RWPE2 (cell line): ENCODE data around the gene PODXL.

Source experiments
- ATAC-seq: fragments of 200-7000 bp; cut with Tn5 transposase; 3 replicates; pipeline ENCODE4 v1.9.1; 2021; ENCODE audit warnings: low read depth
- DNase-seq: peaks from one replicate; pipeline ENCODE4 v3.0.0-alpha.2; 2020; ENCODE audit warnings: low spot score
- H3K27ac ChIP-seq: fragments of 450-650 bp; 2 replicates; pipeline ENCODE4 v1.5.1; 2017; ENCODE audit warnings: mild to moderate bottlenecking; ENCODE audit not compliant: poor library complexity, severe bottlenecking
- H3K27me3 ChIP-seq: fragments of 250-450 bp; sonication (Bioruptor Pico); 2 replicates; pipeline ENCODE4 v1.5.1; 2021; ENCODE audit warnings: mild to moderate bottlenecking, moderate library complexity; ENCODE audit not compliant: insufficient read depth, poor library complexity, severe bottlenecking
- H3K36me3 ChIP-seq: fragments of 250-450 bp; sonication (Bioruptor Pico); 2 replicates; pipeline ENCODE4 v1.5.1; 2020; ENCODE audit warnings: low read depth, mild to moderate bottlenecking, moderate library complexity
- H3K4me1 ChIP-seq: fragments of 250-450 bp; sonication (Bioruptor Pico); 2 replicates; pipeline ENCODE4 v1.5.1; 2021; ENCODE audit warnings: mild to moderate bottlenecking, moderate library complexity; ENCODE audit not compliant: insufficient read depth, poor library complexity, severe bottlenecking
- H3K4me3 ChIP-seq: fragments of 250-450 bp; sonication (Bioruptor Pico); 2 replicates; pipeline ENCODE4 v1.5.1; 2021; ENCODE audit warnings: mild to moderate bottlenecking, moderate library complexity; ENCODE audit not compliant: severe bottlenecking
- H3K9me3 ChIP-seq: fragments of 250-450 bp; sonication (Bioruptor Pico); 2 replicates; pipeline ENCODE4 v1.5.1; 2021; ENCODE audit warnings: mild to moderate bottlenecking, moderate library complexity; ENCODE audit not compliant: severe bottlenecking
- TF ChIP-seq, protein P1 (sequence below): fragments of 450-650 bp; IDR thresholded peaks from one replicate; pipeline ENCODE4 v1.5.1; 2017; ENCODE audit warnings: mild to moderate bottlenecking, moderate library complexity; ENCODE audit not compliant: poor library complexity, severe bottlenecking

PODXL gene

DNA sequence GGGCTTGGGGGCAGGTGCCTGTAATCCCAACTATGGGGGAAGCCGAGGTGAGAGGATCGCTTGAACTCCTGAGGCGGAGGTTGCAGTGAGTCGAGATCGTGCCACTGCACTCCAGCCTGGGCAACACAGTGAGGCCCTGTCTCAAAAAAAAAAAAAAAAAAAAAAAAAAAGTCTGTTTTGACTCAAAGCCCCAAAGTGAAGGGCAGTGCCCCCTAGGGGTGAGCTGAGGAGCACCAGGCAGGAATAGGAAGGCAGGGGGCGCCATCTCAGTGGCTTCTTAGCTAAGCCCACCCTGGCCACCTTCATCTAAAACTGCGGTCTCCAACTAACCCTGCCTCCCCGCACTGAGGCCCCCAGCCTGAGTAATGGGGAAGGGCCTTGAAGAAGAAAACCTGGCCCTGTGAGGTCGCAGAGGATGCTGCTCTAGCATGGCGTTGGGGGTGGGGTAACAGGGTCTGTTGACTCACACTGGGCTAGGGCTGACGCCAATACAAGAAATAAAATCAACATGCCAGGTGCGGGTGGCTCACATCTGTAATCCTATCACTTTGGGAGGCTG, 9.8 kb downstream of the PODXL start:
- Histone ChIP-seq H3K27ac (no peak overlapping the region), H3K4me1 (peaks cover 15% of the 10 kb centered on the region), H3K4me3 (no peak overlapping the region), H3K9me3 (no peaks in the 10 kb centered on the region), H3K27me3 (no peaks in the 10 kb centered on the region), H3K36me3 (no peaks in the 10 kb centered on the region)
- ATAC-seq (no peak), DNase-seq (no peak)
- TF ChIP-seq, protein P1, sequence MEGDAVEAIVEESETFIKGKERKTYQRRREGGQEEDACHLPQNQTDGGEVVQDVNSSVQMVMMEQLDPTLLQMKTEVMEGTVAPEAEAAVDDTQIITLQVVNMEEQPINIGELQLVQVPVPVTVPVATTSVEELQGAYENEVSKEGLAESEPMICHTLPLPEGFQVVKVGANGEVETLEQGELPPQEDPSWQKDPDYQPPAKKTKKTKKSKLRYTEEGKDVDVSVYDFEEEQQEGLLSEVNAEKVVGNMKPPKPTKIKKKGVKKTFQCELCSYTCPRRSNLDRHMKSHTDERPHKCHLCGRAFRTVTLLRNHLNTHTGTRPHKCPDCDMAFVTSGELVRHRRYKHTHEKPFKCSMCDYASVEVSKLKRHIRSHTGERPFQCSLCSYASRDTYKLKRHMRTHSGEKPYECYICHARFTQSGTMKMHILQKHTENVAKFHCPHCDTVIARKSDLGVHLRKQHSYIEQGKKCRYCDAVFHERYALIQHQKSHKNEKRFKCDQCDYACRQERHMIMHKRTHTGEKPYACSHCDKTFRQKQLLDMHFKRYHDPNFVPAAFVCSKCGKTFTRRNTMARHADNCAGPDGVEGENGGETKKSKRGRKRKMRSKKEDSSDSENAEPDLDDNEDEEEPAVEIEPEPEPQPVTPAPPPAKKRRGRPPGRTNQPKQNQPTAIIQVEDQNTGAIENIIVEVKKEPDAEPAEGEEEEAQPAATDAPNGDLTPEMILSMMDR, result peak; percentile 40

DNA sequence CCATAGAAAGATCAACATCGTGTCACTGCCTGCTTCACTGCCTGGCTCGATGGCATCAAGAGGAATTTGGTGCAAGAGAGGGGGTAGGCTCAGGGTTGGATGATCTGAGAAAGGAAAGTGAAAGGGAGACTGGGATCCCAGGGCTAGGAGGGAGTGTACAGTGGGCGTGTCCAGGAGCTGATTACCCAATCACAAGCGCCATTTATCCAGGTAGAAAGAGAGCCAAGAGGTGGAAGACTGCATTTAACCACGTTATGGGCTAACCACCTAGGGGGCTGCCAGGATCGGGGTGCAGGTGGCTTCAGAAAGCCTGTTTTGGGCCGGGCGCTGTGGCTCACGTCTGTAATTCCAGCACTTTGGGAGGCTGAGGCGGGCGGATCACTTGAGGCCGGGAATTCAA, 10.3 kb downstream of the PODXL start:
- no peaks in the 10 kb centered on the region for H3K9me3 ChIP-seq
- H3K27ac ChIP-seq, result no peak overlapping the region
- H3K36me3 ChIP-seq, result no peaks in the 10 kb centered on the region
- H3K27me3 ChIP-seq, result no peaks in the 10 kb centered on the region
- no peak for DNase-seq
- H3K4me3 ChIP-seq, result no peak overlapping the region
- peak; percentile 63; the same call in 2 of the 3 replicates for ATAC-seq
- H3K4me1 ChIP-seq, result peaks cover 10% of the 10 kb centered on the region
- TF ChIP-seq, protein P1, result no peak

DNA sequence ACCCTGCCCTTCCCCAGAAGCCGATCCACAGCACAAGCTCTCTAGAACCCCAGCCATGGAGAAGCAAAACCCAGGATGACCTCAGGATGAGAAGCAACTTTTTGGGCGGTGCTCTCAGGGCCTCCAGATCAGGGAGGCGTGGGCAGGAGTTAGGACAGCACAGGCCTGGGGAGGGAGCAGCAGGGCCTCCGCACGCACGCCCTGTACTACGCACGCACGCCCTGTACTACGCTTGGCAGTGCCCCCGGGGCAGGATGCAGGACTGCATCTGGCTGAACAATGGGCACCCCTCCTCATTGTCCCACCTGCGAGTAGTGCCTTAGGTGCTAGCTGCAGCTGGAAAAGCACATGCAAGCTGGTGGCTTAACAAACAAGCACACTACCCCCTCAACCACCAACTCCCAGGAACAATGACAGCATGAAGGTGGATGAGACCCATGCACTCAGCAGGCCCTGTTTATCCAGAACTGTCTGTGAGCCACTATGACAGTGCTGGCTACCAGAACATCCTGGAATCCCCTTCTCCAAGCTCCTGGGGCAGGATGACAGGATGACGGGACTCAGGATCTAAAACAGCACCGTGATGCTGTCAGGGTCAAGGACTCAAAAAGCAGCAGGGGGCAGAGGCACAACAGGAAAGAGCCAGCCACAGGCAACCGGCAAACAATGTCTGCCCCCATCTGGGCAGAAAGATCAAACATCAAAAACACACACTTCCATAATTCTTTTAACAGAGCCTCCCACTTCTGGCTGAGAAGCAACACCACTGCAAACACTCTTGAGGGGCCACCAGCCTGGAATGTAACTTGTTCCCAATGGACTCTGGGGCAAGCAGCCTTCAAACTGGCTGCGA, 11.8 kb downstream of the PODXL start:
- H3K27ac ChIP-seq, result no peak overlapping the region
- H3K4me1 ChIP-seq, result peaks cover 6% of the 10 kb centered on the region
- H3K9me3 ChIP-seq, result no peaks in the 10 kb centered on the region
- H3K27me3 ChIP-seq, result no peaks in the 10 kb centered on the region
- TF ChIP-seq, protein P1, result peak; percentile 19
- ATAC-seq (0 out of 3 replicates have a peak, but pooled peaks have one; percentile 19), DNase-seq (no peak)
- H3K36me3 ChIP-seq, result no peaks in the 10 kb centered on the region
- no peak overlapping the region for H3K4me3 ChIP-seq

DNA sequence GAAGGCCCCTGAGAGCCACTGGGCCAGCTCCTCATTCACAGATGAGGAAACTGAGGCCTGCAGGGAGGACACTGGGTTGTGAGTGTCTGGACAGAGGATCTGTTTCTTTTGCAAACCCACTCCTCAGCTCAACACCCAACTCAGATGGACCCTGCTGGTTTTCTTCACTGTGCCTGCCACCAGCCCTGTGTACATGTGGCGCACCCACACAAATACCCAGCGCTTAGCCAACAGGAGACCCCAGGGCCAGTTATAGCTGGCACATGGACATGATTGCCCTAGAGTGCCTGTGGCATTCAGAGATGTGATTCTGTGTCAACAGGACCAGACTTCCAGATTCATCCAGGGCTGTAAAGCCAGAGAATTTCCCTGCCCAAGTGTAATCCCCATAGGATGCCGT, 12.4 kb downstream of the PODXL start:
- H3K4me1 ChIP-seq, result peaks cover 7% of the 10 kb centered on the region
- H3K9me3 ChIP-seq, result no peaks in the 10 kb centered on the region
- ATAC-seq (no peak), DNase-seq (no peak)
- TF ChIP-seq, protein P1, result no peak
- H3K4me3 ChIP-seq, result no peak overlapping the region
- no peaks in the 10 kb centered on the region for H3K27me3 ChIP-seq
- no peak overlapping the region for H3K27ac ChIP-seq
- no peaks in the 10 kb centered on the region for H3K36me3 ChIP-seq

DNA sequence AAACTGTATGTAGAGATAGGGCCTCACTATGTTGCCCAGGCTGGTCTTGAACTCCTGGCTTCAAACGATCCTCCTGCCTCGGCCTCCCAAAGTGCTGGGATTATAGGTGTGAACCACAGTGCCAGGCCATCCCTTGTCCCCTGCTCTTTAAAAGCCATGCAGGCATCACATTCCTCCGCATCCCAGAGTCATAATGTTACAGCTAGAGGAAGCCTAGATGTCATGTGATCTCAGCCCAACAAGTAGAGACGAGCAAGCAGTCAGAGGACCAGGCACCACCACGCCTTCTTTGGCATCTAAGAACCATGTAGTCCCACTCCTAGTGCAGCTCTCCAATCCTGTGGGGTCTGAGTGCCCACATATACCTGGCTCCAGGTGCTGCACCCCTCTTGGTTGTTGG, 13.1 kb downstream of the PODXL start:
- H3K9me3 ChIP-seq, result no peaks in the 10 kb centered on the region
- peaks cover 14% of the 10 kb centered on the region for H3K4me1 ChIP-seq
- TF ChIP-seq, protein P1, result no peak
- ATAC-seq (no peak), DNase-seq (no peak)
- H3K36me3 ChIP-seq, result no peaks in the 10 kb centered on the region
- H3K4me3 ChIP-seq, result no peak overlapping the region
- H3K27ac ChIP-seq, result no peak overlapping the region
- H3K27me3 ChIP-seq, result no peaks in the 10 kb centered on the region
